ENCODE measurements around the gene ST6GALNAC3. TPM values are rescaled to one million over a fixed set of nuclear protein-coding genes. Genes with fewer than 3 reads are reported as not detected.

ST6GALNAC3 gene
- total RNA-seq, 6 experiments from 2014 or later, result 1.4 to 3.2 (median 2.6) TPM

GRCh38 chr1:76576876-76577524 is 502.5 kb downstream of the ST6GALNAC3 start:
- H3K36me3 ChIP-seq, result no peaks in the 10 kb centered on the region
- no peak overlapping the region for H3K4me3 ChIP-seq
- H3K4me1 ChIP-seq, result no peaks in the 10 kb centered on the region
- H3K27ac ChIP-seq, result no peak overlapping the region
- intact Hi-C loops (cut with DNase I), result no loop called here
- H3K27me3 ChIP-seq, result no peaks in the 10 kb centered on the region
- ATAC-seq (no peak), DNase-seq (no peak)
- WGBS (ENCODE audit: insufficient coverage, low coverage, low lambda C conversion rate, missing lambda C conversion rate), result 70% methylated on average over 3 of the region's 3 CpGs
- TF ChIP-seq POLR2A (IDR thresholded peaks at IDR 0.05) (no peak), CTCF (IDR thresholded peaks at IDR 0.05) (no peak)
- H3K9me3 ChIP-seq, result no peaks in the 10 kb centered on the region

DNA sequence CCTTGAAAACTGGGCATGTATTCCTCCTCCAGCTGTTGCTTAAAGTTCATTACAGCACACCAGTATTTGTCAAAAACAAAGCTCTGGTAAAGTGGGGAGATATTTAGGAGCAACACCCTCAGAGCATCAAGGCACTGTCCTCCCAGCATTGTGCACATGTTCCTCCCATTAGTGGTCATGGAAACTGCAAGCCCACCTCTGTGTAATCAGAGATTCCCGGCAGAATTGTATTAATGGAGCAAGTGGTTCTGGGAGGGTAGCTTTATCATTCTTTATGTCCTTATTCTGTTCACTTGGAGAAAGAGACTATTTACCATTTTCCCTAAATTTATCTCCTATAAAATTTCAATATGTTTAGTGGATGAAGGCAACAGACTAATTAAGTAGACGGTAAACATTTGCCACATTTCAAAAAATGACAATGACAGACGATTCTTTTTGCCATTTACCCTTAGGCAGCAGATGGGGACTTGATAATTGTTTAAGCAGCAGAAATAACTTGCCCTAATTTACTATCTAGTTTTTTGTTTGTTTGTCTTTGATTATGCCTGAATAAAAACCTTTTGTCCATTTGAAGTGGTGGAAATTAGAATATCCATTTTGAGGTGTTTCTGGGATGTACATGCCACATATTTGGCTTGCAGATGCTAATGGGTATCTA is 503.1 kb downstream of the ST6GALNAC3 start:
- ATAC-seq (no peak), DNase-seq (no peak)
- no peaks in the 10 kb centered on the region for H3K36me3 ChIP-seq

GRCh38 chr1:76580206-76580605 is 505.7 kb downstream of the ST6GALNAC3 start:
- no peaks in the 10 kb centered on the region for H3K9me3 ChIP-seq
- no peak overlapping the region for H3K4me3 ChIP-seq
- no peak overlapping the region for H3K27ac ChIP-seq
- no peaks in the 10 kb centered on the region for H3K4me1 ChIP-seq
- no peak for DNase-seq
- H3K36me3 ChIP-seq, result no peaks in the 10 kb centered on the region
- no peaks in the 10 kb centered on the region for H3K27me3 ChIP-seq
- ATAC-seq, result no peak
- WGBS (ENCODE audit: insufficient coverage, low coverage, low lambda C conversion rate, missing lambda C conversion rate), result 70% methylated on average over 2 of the region's 2 CpGs
- TF ChIP-seq CTCF (IDR thresholded peaks at IDR 0.05) (no peak), POLR2A (IDR thresholded peaks at IDR 0.05) (no peak)
- intact Hi-C loops (cut with DNase I), result no loop called here

More for the DNA sequence above, 503.1 kb downstream of the ST6GALNAC3 start:
- no peak for TF ChIP-seq CTCF (IDR thresholded peaks at IDR 0.05)
- no peak for TF ChIP-seq POLR2A (IDR thresholded peaks at IDR 0.05)
- intact Hi-C loops (cut with DNase I), result no loop called here
- H3K4me3 ChIP-seq, result no peak overlapping the region
- H3K27me3 ChIP-seq, result no peaks in the 10 kb centered on the region
- no peaks in the 10 kb centered on the region for H3K4me1 ChIP-seq
- WGBS (ENCODE audit: insufficient coverage, low coverage, low lambda C conversion rate, missing lambda C conversion rate), result 70% methylated on average over 2 of the region's 3 CpGs
- H3K9me3 ChIP-seq, result no peaks in the 10 kb centered on the region
- no peak overlapping the region for H3K27ac ChIP-seq

DNA sequence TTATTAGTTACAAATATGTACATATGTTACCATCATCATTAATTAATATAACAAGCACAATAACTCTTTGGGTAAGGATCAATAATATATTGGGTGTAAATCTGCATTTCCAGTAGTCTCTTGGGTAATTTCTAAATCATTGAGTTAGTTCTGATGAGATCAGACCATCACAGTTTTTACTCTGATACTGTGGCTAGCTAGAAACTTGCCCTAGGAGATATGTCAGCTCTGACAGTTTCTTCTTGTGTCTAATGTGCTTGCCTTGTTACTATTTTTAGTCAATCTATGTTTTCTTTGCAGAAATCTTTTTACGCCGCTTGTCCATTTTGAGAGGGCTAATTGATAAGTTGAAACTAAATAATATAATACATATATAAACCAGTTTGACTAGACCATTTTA is 507.2 kb downstream of the ST6GALNAC3 start:
- H3K27me3 ChIP-seq, result no peaks in the 10 kb centered on the region
- no peaks in the 10 kb centered on the region for H3K9me3 ChIP-seq
- H3K4me3 ChIP-seq, result no peak overlapping the region
- 88% methylated on average over 2 of the region's 2 CpGs for WGBS (ENCODE audit: insufficient coverage, low coverage, low lambda C conversion rate, missing lambda C conversion rate)
- intact Hi-C loops (cut with DNase I), result no loop called here
- no peaks in the 10 kb centered on the region for H3K4me1 ChIP-seq
- DNase-seq (no peak), ATAC-seq (no peak)
- no peaks in the 10 kb centered on the region for H3K36me3 ChIP-seq
- H3K27ac ChIP-seq, result no peak overlapping the region
- TF ChIP-seq CTCF (IDR thresholded peaks at IDR 0.05) (no peak), POLR2A (IDR thresholded peaks at IDR 0.05) (no peak)
